ENCODE data around the gene ITGA2B.
"Not testable (repeated sequence)": the region's sequence is repeated elsewhere in the genome, so short reads cannot be mapped to it uniquely, and the experiment has no call there.

ITGA2B gene

GRCh38 chr17:44351961-44352827, 37.3 kb downstream of the ITGA2B start:
- DNase-seq, result no peak

GRCh38 chr17:44351464-44351863, 38.0 kb downstream of the ITGA2B start:
- no peak for DNase-seq

GRCh38 chr17:44350733-44351226, 38.7 kb downstream of the ITGA2B start:
- DNase-seq, result peak; percentile 84

- DNase-seq, result no peak
These were observed 39.8 kb downstream of the ITGA2B start for GRCh38 chr17:44349553-44350070.

GRCh38 chr17:44348988-44349364, 40.5 kb downstream of the ITGA2B start:
- no peak for DNase-seq

GRCh38 chr17:44348234-44348987, 41.0 kb downstream of the ITGA2B start:
- DNase-seq, result no peak

GRCh38 chr17:44347206-44348055, 42.0 kb downstream of the ITGA2B start:
- not testable (repeated sequence) for DNase-seq

- no peak for DNase-seq
These were observed 43.2 kb downstream of the ITGA2B start for GRCh38 chr17:44346064-44346844.

- peak; percentile 48 for DNase-seq
These were observed 43.9 kb downstream of the ITGA2B start for GRCh38 chr17:44345454-44346026.

- DNase-seq, result peak; percentile 92
These were observed 44.5 kb downstream of the ITGA2B start, which contains the start of gene GRN for GRCh38 chr17:44344939-44345453. GRN (plus strand) TSS chr17:44345302; CDS start chr17:44349165, 3,863 bp downstream.

- no peak for DNase-seq
These were observed 45.8 kb downstream of the ITGA2B start for GRCh38 chr17:44343510-44344209.

GRCh38 chr17:44340553-44340952, 48.9 kb downstream of the ITGA2B start:
- not testable (repeated sequence) for DNase-seq

- no peak for DNase-seq
These were observed 50.7 kb downstream of the ITGA2B start for GRCh38 chr17:44338702-44339101.

GRCh38 chr17:44335968-44336367, 53.5 kb downstream of the ITGA2B start:
- DNase-seq, result no peak

GRCh38 chr17:44335564-44335963, 53.9 kb downstream of the ITGA2B start:
- DNase-seq, result no peak

GRCh38 chr17:44334727-44335126, 54.7 kb downstream of the ITGA2B start:
- DNase-seq, result no peak

GRCh38 chr17:44334315-44334714, 55.1 kb downstream of the ITGA2B start:
- no peak for DNase-seq

- no peak for DNase-seq
These were observed 56.1 kb downstream of the ITGA2B start for GRCh38 chr17:44333371-44333770.

- DNase-seq, result peak; percentile 76
These were observed 58.1 kb downstream of the ITGA2B start for GRCh38 chr17:44331249-44331760.

- DNase-seq, result not testable (repeated sequence)
These were observed 59.2 kb downstream of the ITGA2B start for GRCh38 chr17:44330263-44330662.
